Body of pancreas (tissue), 4 donors: Measurements from ENCODE around the gene SCN8A.

ENCODE experiments used
- POLR2A ChIP-seq, 3 donors: fragments of 450-650 bp; IDR thresholded peaks; one replicate each; pipeline ENCODE4 v1.6.1; 2016; ENCODE audit warnings: antibody characterized with exemption in 3 of 3, mild to moderate bottlenecking in 2 of 3
- TF ChIP-seq, protein P1 (sequence below), 7 experiments: fragments of 450-650 bp in 4 of 7; fragments of 200-600 bp in 3 of 7; sonication (generic) in 3 of 7; IDR thresholded peaks; one replicate each; pipeline ENCODE4 v1.5.1; 2016 to 2019; ENCODE audit warnings: antibody characterized with exemption in 7 of 7

GRCh38 chr12:51669996-51670395 is 79.0 kb downstream of the SCN8A start:
- TF ChIP-seq, protein P1, sequence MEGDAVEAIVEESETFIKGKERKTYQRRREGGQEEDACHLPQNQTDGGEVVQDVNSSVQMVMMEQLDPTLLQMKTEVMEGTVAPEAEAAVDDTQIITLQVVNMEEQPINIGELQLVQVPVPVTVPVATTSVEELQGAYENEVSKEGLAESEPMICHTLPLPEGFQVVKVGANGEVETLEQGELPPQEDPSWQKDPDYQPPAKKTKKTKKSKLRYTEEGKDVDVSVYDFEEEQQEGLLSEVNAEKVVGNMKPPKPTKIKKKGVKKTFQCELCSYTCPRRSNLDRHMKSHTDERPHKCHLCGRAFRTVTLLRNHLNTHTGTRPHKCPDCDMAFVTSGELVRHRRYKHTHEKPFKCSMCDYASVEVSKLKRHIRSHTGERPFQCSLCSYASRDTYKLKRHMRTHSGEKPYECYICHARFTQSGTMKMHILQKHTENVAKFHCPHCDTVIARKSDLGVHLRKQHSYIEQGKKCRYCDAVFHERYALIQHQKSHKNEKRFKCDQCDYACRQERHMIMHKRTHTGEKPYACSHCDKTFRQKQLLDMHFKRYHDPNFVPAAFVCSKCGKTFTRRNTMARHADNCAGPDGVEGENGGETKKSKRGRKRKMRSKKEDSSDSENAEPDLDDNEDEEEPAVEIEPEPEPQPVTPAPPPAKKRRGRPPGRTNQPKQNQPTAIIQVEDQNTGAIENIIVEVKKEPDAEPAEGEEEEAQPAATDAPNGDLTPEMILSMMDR (IDR thresholded peaks at IDR 0.05) = no peak
- no peak for TF ChIP-seq POLR2A (IDR thresholded peaks at IDR 0.05)
